WERI-Rb-1 (cell line): ENCODE results near the gene AUH.

ENCODE experiments used
- DNase-seq: peaks from one replicate; pipeline ENCODE4 v3.0.0-alpha.2; 2020
- H3K27ac ChIP-seq: fragments of 250-450 bp; sonication (Bioruptor Pico); 2 replicates; pipeline ENCODE4 v1.5.1; 2020; ENCODE audit warnings: mild to moderate bottlenecking, moderate library complexity
- H3K27me3 ChIP-seq: fragments of 250-450 bp; sonication (Bioruptor Pico); 2 replicates; pipeline ENCODE4 v1.5.1; 2021; ENCODE audit warnings: mild to moderate bottlenecking, low read depth, moderate library complexity; ENCODE audit not compliant: insufficient read depth, severe bottlenecking
- H3K36me3 ChIP-seq: fragments of 250-450 bp; sonication (Bioruptor Pico); 2 replicates; pipeline ENCODE4 v1.5.1; 2020; ENCODE audit warnings: mild to moderate bottlenecking, moderate library complexity
- H3K4me3 ChIP-seq: 2 replicates; pipeline ENCODE4 v1.5.1; 2011; ENCODE audit warnings: low read depth, mild to moderate bottlenecking, control low read depth, low read length
- H3K9me3 ChIP-seq: fragments of 250-450 bp; sonication (Bioruptor Pico); 2 replicates; pipeline ENCODE4 v1.5.1; 2021; ENCODE audit warnings: mild to moderate bottlenecking, moderate library complexity; ENCODE audit not compliant: severe bottlenecking
- CTCF ChIP-seq: IDR thresholded peaks from 2 replicates; pipeline ENCODE4 v1.5.1; 2011; ENCODE audit warnings: low read depth, mild to moderate bottlenecking, control low read depth, inconsistent platforms, low read length

The AUH gene

GRCh38 chr9:91297306-91297705 is 64.4 kb downstream of the AUH start:
- TF ChIP-seq CTCF = no peak
- H3K27ac ChIP-seq = no peak overlapping the region
- H3K9me3 ChIP-seq = peaks cover 2% of the 10 kb centered on the region
- no peak overlapping the region for H3K4me3 ChIP-seq
- no peaks in the 10 kb centered on the region for H3K27me3 ChIP-seq
- no peak for DNase-seq
- peaks cover 19% of the 10 kb centered on the region for H3K36me3 ChIP-seq

- H3K27me3 ChIP-seq = no peaks in the 10 kb centered on the region
- DNase-seq = no peak
- peaks cover 2% of the 10 kb centered on the region for H3K9me3 ChIP-seq
- H3K4me3 ChIP-seq = no peak overlapping the region
- TF ChIP-seq CTCF = no peak
- H3K36me3 ChIP-seq = peaks cover 19% of the 10 kb centered on the region
- no peak overlapping the region for H3K27ac ChIP-seq
Observed at GRCh38 chr9:91296354-91296753, 65.4 kb downstream of the AUH start.

GRCh38 chr9:91295357-91295756 is 66.4 kb downstream of the AUH start:
- no peaks in the 10 kb centered on the region for H3K27me3 ChIP-seq
- H3K27ac ChIP-seq = no peak overlapping the region
- H3K36me3 ChIP-seq = peaks cover 19% of the 10 kb centered on the region
- no peak for TF ChIP-seq CTCF
- no peak overlapping the region for H3K4me3 ChIP-seq
- no peak for DNase-seq
- peaks cover 2% of the 10 kb centered on the region for H3K9me3 ChIP-seq

GRCh38 chr9:91291866-91292265 is 69.9 kb downstream of the AUH start:
- H3K27ac ChIP-seq = no peak overlapping the region
- no peak for DNase-seq
- no peaks in the 10 kb centered on the region for H3K27me3 ChIP-seq
- H3K9me3 ChIP-seq = peaks cover 2% of the 10 kb centered on the region
- H3K36me3 ChIP-seq = peaks cover 19% of the 10 kb centered on the region
- TF ChIP-seq CTCF = no peak
- H3K4me3 ChIP-seq = no peak overlapping the region

- no peak for DNase-seq
- H3K27ac ChIP-seq = no peak overlapping the region
- peaks cover 5% of the 10 kb centered on the region for H3K36me3 ChIP-seq
- no peak overlapping the region for H3K4me3 ChIP-seq
- TF ChIP-seq CTCF = no peak
- no peaks in the 10 kb centered on the region for H3K27me3 ChIP-seq
- peaks cover 2% of the 10 kb centered on the region for H3K9me3 ChIP-seq
Observed at GRCh38 chr9:91289244-91289643, 72.5 kb downstream of the AUH start.

GRCh38 chr9:91285729-91286353 is 75.9 kb downstream of the AUH start:
- no peak overlapping the region for H3K27ac ChIP-seq
- no peak for TF ChIP-seq CTCF
- H3K36me3 ChIP-seq = no peaks in the 10 kb centered on the region; the same call in 1 of the 2 replicates
- H3K27me3 ChIP-seq = no peaks in the 10 kb centered on the region
- H3K4me3 ChIP-seq = no peak overlapping the region
- DNase-seq = no peak
- H3K9me3 ChIP-seq = no peaks in the 10 kb centered on the region
